HL-60 (cell line): ENCODE results near the gene CPNE4.

Experiments used
- GABPA ChIP-seq: IDR thresholded peaks from 2 replicates; pipeline ENCODE4 v1.6.1; 2012; ENCODE audit warnings: low read depth
- POLR2AphosphoS5 ChIP-seq: IDR thresholded peaks from 2 replicates; pipeline ENCODE4 v1.6.1; 2012; ENCODE audit warnings: low read depth
- SPI1 ChIP-seq: IDR thresholded peaks from 2 replicates; pipeline ENCODE4 v1.6.1; 2012; ENCODE audit warnings: low read depth, mild to moderate bottlenecking, borderline replicate concordance
- TF ChIP-seq, protein P1 (sequence below): IDR thresholded peaks from one replicate; pipeline ENCODE4 v1.5.1; 2011; ENCODE audit warnings: low read length, control low read depth, inconsistent platforms; ENCODE audit not compliant: insufficient read depth
- TF ChIP-seq, protein P2 (sequence below): IDR thresholded peaks from 2 replicates; pipeline ENCODE4 v1.6.1; 2012; ENCODE audit warnings: low read depth; ENCODE audit not compliant: insufficient replicate concordance

GRCh38 chr3:131623431-131623830 is 411.4 kb downstream of the CPNE4 start:
- TF ChIP-seq SPI1 (no peak), POLR2AphosphoS5 (no peak), GABPA (no peak)
- TF ChIP-seq, protein P1, sequence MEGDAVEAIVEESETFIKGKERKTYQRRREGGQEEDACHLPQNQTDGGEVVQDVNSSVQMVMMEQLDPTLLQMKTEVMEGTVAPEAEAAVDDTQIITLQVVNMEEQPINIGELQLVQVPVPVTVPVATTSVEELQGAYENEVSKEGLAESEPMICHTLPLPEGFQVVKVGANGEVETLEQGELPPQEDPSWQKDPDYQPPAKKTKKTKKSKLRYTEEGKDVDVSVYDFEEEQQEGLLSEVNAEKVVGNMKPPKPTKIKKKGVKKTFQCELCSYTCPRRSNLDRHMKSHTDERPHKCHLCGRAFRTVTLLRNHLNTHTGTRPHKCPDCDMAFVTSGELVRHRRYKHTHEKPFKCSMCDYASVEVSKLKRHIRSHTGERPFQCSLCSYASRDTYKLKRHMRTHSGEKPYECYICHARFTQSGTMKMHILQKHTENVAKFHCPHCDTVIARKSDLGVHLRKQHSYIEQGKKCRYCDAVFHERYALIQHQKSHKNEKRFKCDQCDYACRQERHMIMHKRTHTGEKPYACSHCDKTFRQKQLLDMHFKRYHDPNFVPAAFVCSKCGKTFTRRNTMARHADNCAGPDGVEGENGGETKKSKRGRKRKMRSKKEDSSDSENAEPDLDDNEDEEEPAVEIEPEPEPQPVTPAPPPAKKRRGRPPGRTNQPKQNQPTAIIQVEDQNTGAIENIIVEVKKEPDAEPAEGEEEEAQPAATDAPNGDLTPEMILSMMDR: no peak
- TF ChIP-seq, protein P2, sequence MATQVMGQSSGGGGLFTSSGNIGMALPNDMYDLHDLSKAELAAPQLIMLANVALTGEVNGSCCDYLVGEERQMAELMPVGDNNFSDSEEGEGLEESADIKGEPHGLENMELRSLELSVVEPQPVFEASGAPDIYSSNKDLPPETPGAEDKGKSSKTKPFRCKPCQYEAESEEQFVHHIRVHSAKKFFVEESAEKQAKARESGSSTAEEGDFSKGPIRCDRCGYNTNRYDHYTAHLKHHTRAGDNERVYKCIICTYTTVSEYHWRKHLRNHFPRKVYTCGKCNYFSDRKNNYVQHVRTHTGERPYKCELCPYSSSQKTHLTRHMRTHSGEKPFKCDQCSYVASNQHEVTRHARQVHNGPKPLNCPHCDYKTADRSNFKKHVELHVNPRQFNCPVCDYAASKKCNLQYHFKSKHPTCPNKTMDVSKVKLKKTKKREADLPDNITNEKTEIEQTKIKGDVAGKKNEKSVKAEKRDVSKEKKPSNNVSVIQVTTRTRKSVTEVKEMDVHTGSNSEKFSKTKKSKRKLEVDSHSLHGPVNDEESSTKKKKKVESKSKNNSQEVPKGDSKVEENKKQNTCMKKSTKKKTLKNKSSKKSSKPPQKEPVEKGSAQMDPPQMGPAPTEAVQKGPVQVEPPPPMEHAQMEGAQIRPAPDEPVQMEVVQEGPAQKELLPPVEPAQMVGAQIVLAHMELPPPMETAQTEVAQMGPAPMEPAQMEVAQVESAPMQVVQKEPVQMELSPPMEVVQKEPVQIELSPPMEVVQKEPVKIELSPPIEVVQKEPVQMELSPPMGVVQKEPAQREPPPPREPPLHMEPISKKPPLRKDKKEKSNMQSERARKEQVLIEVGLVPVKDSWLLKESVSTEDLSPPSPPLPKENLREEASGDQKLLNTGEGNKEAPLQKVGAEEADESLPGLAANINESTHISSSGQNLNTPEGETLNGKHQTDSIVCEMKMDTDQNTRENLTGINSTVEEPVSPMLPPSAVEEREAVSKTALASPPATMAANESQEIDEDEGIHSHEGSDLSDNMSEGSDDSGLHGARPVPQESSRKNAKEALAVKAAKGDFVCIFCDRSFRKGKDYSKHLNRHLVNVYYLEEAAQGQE: no peak
